K562 (cell line): ENCODE measurements around the gene AKAP7. TPM values are rescaled to one million over a fixed set of nuclear protein-coding genes. Genes with fewer than 3 reads are reported as not detected.
"Not testable (repeated sequence)": the region's sequence is repeated elsewhere in the genome, so short reads cannot be mapped to it uniquely, and the experiment has no call there.

Source experiments
- ATAC-seq: fragments of 200-7000 bp; cut with Tn5 transposase; 3 replicates; pipeline ENCODE4 v1.9.1; 2020; ENCODE audit warnings: moderate library complexity
- BruUV-seq: library from RNA; stranded (reverse); fragments of 400-500 nt; replicated peaks from 2 replicates; lab custom pipeline; 2021; lab: Mats Ljungman, UMichigan
- CTCF ChIA-PET: fragments of 300-600 bp; formaldehyde crosslinking; extraction: SDS; loops from one replicate; lab custom pipeline; 2021; ENCODE audit warnings: low intra/inter-chr PET ratio; lab: Yijun Ruan, JAX
- POLR2A ChIA-PET: fragments of 300-600, 350-650 bp; sonication (Branson Sonifier 250); formaldehyde crosslinking; extraction: SDS; loops from one replicate; lab custom pipeline; 2021; ENCODE audit warnings: antibody characterized with exemption, inconsistent platforms; lab: Yijun Ruan, JAX
- DNase-seq, 4 experiments: peaks; one replicate each; pipeline versions ENCODE4 v3.0.0 to v3.0.0-alpha.2; 2011 to 2018; ENCODE audit warnings: low spot score in 3 of 4, mixed read lengths in 3 of 4; ENCODE audit errors: extremely low read depth in 1 of 4
- FAIRE-seq: peaks from 2 replicates; lab custom pipeline; 2011; peaks lifted over from hg19 to GRCh38; lab: Jason Lieb, UNC
- H2AFZ ChIP-seq: 2 replicates; pipeline ENCODE4 v1.6.0; 2011; ENCODE audit warnings: low read depth, low read length, control low read depth, inconsistent platforms
- H3K27ac ChIP-seq: fragments of 200-600 bp; 3 replicates; pipeline ENCODE4 v1.8.0; 2011; ENCODE audit warnings: low read depth, mild to moderate bottlenecking, control low read depth, inconsistent platforms, low read length, moderate library complexity, mixed read lengths; ENCODE audit errors: extremely low read depth
- H3K27me3 ChIP-seq, 2 experiments: fragments of 300-600 bp in 1 of 2; 2 replicates in 1 of 2; 3 replicates in 1 of 2; pipeline versions ENCODE4 v1.6.0 to v1.8.0; 2011; ENCODE audit warnings: inconsistent platforms in 2 of 2, low read length in 2 of 2, mild to moderate bottlenecking in 1 of 2, mixed read lengths in 1 of 2, moderate library complexity in 1 of 2; ENCODE audit not compliant: control insufficient read depth in 2 of 2, insufficient read depth in 2 of 2
- H3K36me3 ChIP-seq: fragments of 300-600 bp; 3 replicates; pipeline ENCODE4 v1.8.0; 2011; ENCODE audit warnings: mild to moderate bottlenecking, low read length, inconsistent platforms; ENCODE audit not compliant: control insufficient read depth, insufficient read depth
- H3K4me1 ChIP-seq, 2 experiments: fragments of 200-600 bp in 1 of 2; replicated peaks in 1 of 2; 2 replicates in 1 of 2; 3 replicates in 1 of 2; pipeline versions ENCODE4 v1.5.1 to v1.8.0; 2011; ENCODE audit warnings: inconsistent platforms in 2 of 2, low read length in 2 of 2, mild to moderate bottlenecking in 1 of 2, mixed read lengths in 1 of 2, moderate library complexity in 1 of 2; ENCODE audit not compliant: control insufficient read depth in 2 of 2, insufficient read depth in 2 of 2
- H3K4me2 ChIP-seq: 2 replicates; pipeline ENCODE4 v1.6.1; 2011; ENCODE audit warnings: low read length, control low read depth, inconsistent platforms, mixed read lengths; ENCODE audit not compliant: insufficient read depth
- H3K4me3 ChIP-seq: fragments of 200-600 bp; sonication (generic), shearing (Covaris generic); 2 replicates; pipeline ENCODE4 v1.5.1; 2016; ENCODE audit warnings: control low read depth, inconsistent platforms
- H3K79me2 ChIP-seq: fragments of 200-600 bp; 3 replicates; pipeline ENCODE4 v1.8.0; 2011; ENCODE audit warnings: low read length, inconsistent platforms; ENCODE audit not compliant: control insufficient read depth, insufficient read depth
- H3K9ac ChIP-seq, 2 experiments: 2 replicates each; pipeline versions ENCODE4 v1.6.0 to v1.6.1; 2011; ENCODE audit warnings: low read depth in 2 of 2, low read length in 2 of 2, control low read depth in 1 of 2, inconsistent platforms in 1 of 2, mild to moderate bottlenecking in 1 of 2, mixed read lengths in 1 of 2; ENCODE audit not compliant: insufficient read depth in 1 of 2
- H3K9me1 ChIP-seq: one replicate; pipeline ENCODE4 v1.6.0; 2011; ENCODE audit warnings: inconsistent platforms, mild to moderate bottlenecking, low read length, moderate library complexity; ENCODE audit not compliant: control insufficient read depth, insufficient read depth
- H3K9me3 ChIP-seq: replicated peaks from 2 replicates; pipeline ENCODE4 v1.5.1; 2011; ENCODE audit warnings: low read depth, low read length, inconsistent platforms; ENCODE audit not compliant: control insufficient read depth, insufficient read depth
- H4K20me1 ChIP-seq: replicated peaks from 2 replicates; pipeline ENCODE4 v1.6.1; 2011; ENCODE audit warnings: low read length, inconsistent platforms, mixed read lengths; ENCODE audit not compliant: control insufficient read depth, insufficient read depth
- CEBPB ChIP-seq: fragments of 450-650 bp; IDR thresholded peaks from 2 replicates; pipeline ENCODE4 v1.6.1; 2016; ENCODE audit warnings: missing genetic modification characterization, missing compliant biosample characterization
- CEBPG ChIP-seq, 3 experiments: fragments of 200-800 bp in 1 of 3; sonication (Bioruptor generic) in 1 of 3; sonication (generic) in 1 of 3; formaldehyde crosslinking in 1 of 3; IDR thresholded peaks in 2 of 3; conservative IDR thresholded peaks in 1 of 3; 2 replicates each; pipeline versions ENCODE4 v1.6.1 to v1.8.0; 2016 to 2022; ENCODE audit warnings: missing compliant biosample characterization in 2 of 3, missing genetic modification characterization in 2 of 3, mild to moderate bottlenecking in 1 of 3, missing genetic modification reagents in 1 of 3
- EGR1 ChIP-seq: fragments of 450-650 bp; conservative IDR thresholded peaks from 2 replicates; pipeline ENCODE4 v1.6.1; 2017; ENCODE audit warnings: mild to moderate bottlenecking
- YY1 ChIP-seq, 3 experiments: IDR thresholded peaks; 2 replicates each; pipeline ENCODE4 v1.6.1; 2011; ENCODE audit warnings: low read length in 2 of 3, mild to moderate bottlenecking in 2 of 3, moderate library complexity in 2 of 3, borderline replicate concordance in 1 of 3, control low read depth in 1 of 3, low read depth in 1 of 3; ENCODE audit not compliant: insufficient read depth in 3 of 3, insufficient replicate concordance in 2 of 3, control insufficient read depth in 1 of 3, insufficient read length in 1 of 3; ENCODE audit errors: extremely low read depth in 1 of 3
- WGBS: fragments of 100-300 bp; shearing (Covaris generic); methylation state at CpG from one replicate; pipeline ENCODE4 v1.1.6; 2016; ENCODE audit warnings: low coverage, mixed read lengths; ENCODE audit not compliant: insufficient coverage; ENCODE audit errors: missing lambda C conversion rate; 5-methylcytosine and 5-hydroxymethylcytosine counted together
- in situ Hi-C: fragments of 300-500 bp; cut with MboI; formaldehyde crosslinking; loops from 4 replicates; pipeline ENCODE4 v1.15.0; 2018; ENCODE audit warnings: inconsistent platforms, mixed read lengths
- intact Hi-C: fragments of 100-400 bp; cut with micrococcal nuclease; formaldehyde crosslinking; loops from 2 replicates; pipeline ENCODE4 v1.14.2; 2022
- polyA plus RNA-seq, 8 experiments: library from polyadenylated mRNA; depleted of rRNA in 4 of 8; stranded (reverse) in 5 of 8; unstranded in 3 of 8; fragments of >200 nt; fragmentation: Nextera tagmentation in 2 of 8; fragmentation: Illumina TruSeq in 1 of 8; extraction: Ambion mirVana in 2 of 8; extraction: Trizol in 1 of 8; gene quantifications; 2 replicates each; pipeline versions ENCODE4 v1.2.1 to v1.2.3, GENCODE V29; 2011 to 2014; ENCODE audit warnings: inconsistent platforms in 1 of 8, missing spikeins in 1 of 8
- total RNA-seq, 7 experiments: library from RNA; depleted of rRNA in 6 of 7; stranded (reverse); fragments of >200 nt in 6 of 7; fragmentation: Illumina TruSeq in 2 of 7; extraction: Trizol in 2 of 7; gene quantifications; 2 replicates each; pipeline versions ENCODE4 v1.2.1 to v1.2.3, GENCODE V29; 2011 to 2021; ENCODE audit warnings: low replicate concordance in 1 of 7

The AKAP7 gene
- total and polyA plus RNA-seq, 9 of the 15 experiments (the other 6 are each of a cell fraction or from before 2014, with no cell fraction given): 0.82 to 2.6 (median 1.6) TPM

DNA sequence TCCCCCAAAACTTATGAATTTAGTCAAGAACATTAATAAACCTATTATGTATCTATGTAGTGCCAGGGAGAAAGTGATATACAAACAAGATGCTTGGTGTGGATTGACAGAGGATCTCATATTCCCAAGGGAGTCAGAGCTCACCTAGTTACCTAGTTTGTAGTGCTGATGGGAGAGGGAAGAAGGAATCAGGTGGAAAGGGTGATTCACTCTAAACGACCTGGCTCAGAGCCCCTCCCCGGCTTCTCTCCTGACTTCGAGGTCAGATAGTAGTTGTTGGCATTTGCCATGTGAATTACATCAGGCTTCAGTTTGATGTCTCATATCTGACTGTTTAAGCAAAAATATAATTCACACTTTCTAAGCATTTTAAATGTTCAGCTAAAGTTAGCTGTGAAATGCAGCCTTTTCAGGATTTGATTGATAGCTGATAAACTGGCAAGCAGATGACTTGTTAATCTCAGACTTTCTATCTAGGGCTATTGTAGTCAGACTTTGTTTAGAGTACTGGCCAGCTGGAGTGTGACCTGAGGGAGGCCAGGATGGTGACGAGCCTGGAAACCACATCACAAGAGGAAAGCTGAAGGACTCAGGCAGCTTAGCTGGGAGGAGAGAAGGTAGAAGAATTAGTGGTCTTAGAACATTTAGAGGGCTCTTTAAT is 123.7 kb downstream of the AKAP7 start (continued):
- TF ChIP-seq YY1 (IDR thresholded peaks at IDR 0.05; ENCODE audit: borderline replicate concordance in 1 of 3, control insufficient read depth in 1 of 3, extremely low read depth in 1 of 3, insufficient read depth in 3 of 3, insufficient read length in 1 of 3, insufficient replicate concordance in 2 of 3, low read depth in 1 of 3, low read length in 2 of 3) (no peak), EGR1 (no peak)

DNA sequence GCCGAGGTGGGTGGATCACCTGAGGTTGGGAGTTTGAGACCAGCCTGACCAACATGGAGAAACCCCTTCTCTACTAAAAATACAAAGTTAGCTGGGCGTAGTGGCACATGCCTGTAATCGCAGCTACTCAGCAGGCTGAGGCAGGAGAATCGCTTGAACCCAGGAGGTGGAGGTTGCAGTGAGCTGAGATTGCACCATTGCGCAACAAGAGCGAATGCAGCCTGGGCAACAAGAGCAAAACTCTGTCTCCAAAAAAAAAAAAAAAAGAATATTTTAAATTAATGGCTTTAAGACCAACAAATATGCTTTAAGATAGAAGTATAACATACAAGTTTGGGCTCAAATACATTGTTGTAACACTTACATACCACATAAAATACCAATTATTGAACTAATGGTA is 125.7 kb downstream of the AKAP7 start:
- H3K79me2 ChIP-seq; H3K4me2 ChIP-seq; in situ Hi-C loops; FAIRE-seq; H2AFZ ChIP-seq; CTCF ChIA-PET; H3K9me1 ChIP-seq; intact Hi-C loops; H3K27me3 ChIP-seq; H4K20me1 ChIP-seq; H3K4me1 ChIP-seq; H3K9ac ChIP-seq; H3K27ac ChIP-seq; ATAC-seq; POLR2A ChIA-PET; H3K4me3 ChIP-seq; H3K9me3 ChIP-seq; DNase-seq; BruUV-seq; H3K36me3 ChIP-seq; TF ChIP-seq CEBPG (CRISPR knock-in tag; IDR thresholded peaks at IDR 0.05): not testable (repeated sequence)
- TF ChIP-seq CEBPG (tag; conservative IDR thresholded peaks at IDR 0.05 in 1 of 2, IDR thresholded peaks at IDR 0.05 in 1 of 2) (peak in 1 of 2 experiments; percentile 67; a peak in 2 of 4 replicates), CEBPB (tag) (peak; percentile 50; the same call in 1 of the 2 replicates)
- 3% methylated on average over 6 of the region's 6 CpGs for WGBS
